HEK293T (cell line): ENCODE results near the gene ZNF24.

Source experiments
- CTCF ChIA-PET: fragments of 350-600 bp; formaldehyde crosslinking; extraction: SDS; loops from one replicate; lab custom pipeline; 2021; ENCODE audit warnings: antibody characterized with exemption, inconsistent platforms; lab: Yijun Ruan, JAX
- POLR2A ChIA-PET: fragments of 350-600 bp; formaldehyde crosslinking; extraction: SDS; loops from one replicate; lab custom pipeline; 2020; ENCODE audit warnings: antibody characterized with exemption, inconsistent platforms; lab: Yijun Ruan, JAX
- DNase-seq: peaks from one replicate; pipeline ENCODE4 v3.0.0; 2012; ENCODE audit warnings: mixed read lengths; ENCODE audit errors: extremely low spot score
- ARNT ChIP-seq: fragments of 450-650 bp; IDR thresholded peaks from 2 replicates; pipeline ENCODE4 v1.6.1; 2017; ENCODE audit warnings: mild to moderate bottlenecking
- BHLHE40 ChIP-seq: fragments of 450-650 bp; IDR thresholded peaks from 2 replicates; pipeline ENCODE4 v1.6.1; 2016; ENCODE audit warnings: mild to moderate bottlenecking, moderate library complexity, borderline replicate concordance
- CTBP1 ChIP-seq: fragments of 450-650 bp; IDR thresholded peaks from 2 replicates; pipeline ENCODE4 v1.6.1; 2016; ENCODE audit warnings: borderline replicate concordance
- ELF4 ChIP-seq: fragments of 450-650 bp; IDR thresholded peaks from 2 replicates; pipeline ENCODE4 v1.6.1; 2017; ENCODE audit warnings: antibody characterized with exemption
- FOXA1 ChIP-seq: fragments of 450-650 bp; IDR thresholded peaks from 2 replicates; pipeline ENCODE4 v1.6.1; 2016; ENCODE audit warnings: mild to moderate bottlenecking
- FOXK2 ChIP-seq: fragments of 450-650 bp; IDR thresholded peaks from 2 replicates; pipeline ENCODE4 v1.6.1; 2016; ENCODE audit warnings: mild to moderate bottlenecking
- FOXM1 ChIP-seq: fragments of 450-650 bp; IDR thresholded peaks from 2 replicates; pipeline ENCODE4 v1.6.1; 2017; ENCODE audit warnings: mild to moderate bottlenecking, borderline replicate concordance
- HDGF ChIP-seq: fragments of 450-650 bp; IDR thresholded peaks from 2 replicates; pipeline ENCODE4 v1.6.1; 2017; ENCODE audit warnings: antibody characterized with exemption, borderline replicate concordance
- L3MBTL2 ChIP-seq: fragments of 450-650 bp; conservative IDR thresholded peaks from 2 replicates; pipeline ENCODE4 v1.6.1; 2016; ENCODE audit warnings: mild to moderate bottlenecking
- LEF1 ChIP-seq: fragments of 450-650 bp; IDR thresholded peaks from 2 replicates; pipeline ENCODE4 v1.6.1; 2017; ENCODE audit warnings: mild to moderate bottlenecking, borderline replicate concordance
- NFRKB ChIP-seq: fragments of 450-650 bp; IDR thresholded peaks from 2 replicates; pipeline ENCODE4 v1.6.1; 2016; ENCODE audit warnings: mild to moderate bottlenecking, moderate library complexity
- SP1 ChIP-seq: fragments of 450-650 bp; IDR thresholded peaks from 2 replicates; pipeline ENCODE4 v1.6.1; 2017
- SUZ12 ChIP-seq: fragments of 450-650 bp; IDR thresholded peaks from 2 replicates; pipeline ENCODE4 v1.6.1; 2016; ENCODE audit warnings: mild to moderate bottlenecking
- TARDBP ChIP-seq: fragments of 450-650 bp; IDR thresholded peaks from 2 replicates; pipeline ENCODE4 v1.6.1; 2016
- ZNF384 ChIP-seq: fragments of 450-650 bp; IDR thresholded peaks from 2 replicates; pipeline ENCODE4 v1.6.1; 2016
- TF ChIP-seq, protein P1 (sequence below): fragments of 450-650 bp; IDR thresholded peaks from 2 replicates; pipeline ENCODE4 v1.6.1; 2016

The ZNF24 gene

GRCh38 chr18:35322486-35323458 is 21.4 kb downstream of the ZNF24 start:
- POLR2A ChIA-PET, result interaction anchor here (1.5 to 2.1 kb wide), 2 partner anchors 33 to 82 kb away, joined by 3 to 5 read pairs; partner anchors contain the start of genes ZNF397 and ZSCAN30
- no peak for DNase-seq
- CTCF ChIA-PET, result no interaction called here
- TF ChIP-seq ZNF384 (no peak), HDGF (no peak), NFRKB (no peak), FOXA1 (no peak), LEF1 (no peak), SP1 (no peak), FOXM1 (no peak), L3MBTL2 (no peak), SUZ12 (no peak), FOXK2 (no peak), ARNT (no peak)
- TF ChIP-seq, protein P1, sequence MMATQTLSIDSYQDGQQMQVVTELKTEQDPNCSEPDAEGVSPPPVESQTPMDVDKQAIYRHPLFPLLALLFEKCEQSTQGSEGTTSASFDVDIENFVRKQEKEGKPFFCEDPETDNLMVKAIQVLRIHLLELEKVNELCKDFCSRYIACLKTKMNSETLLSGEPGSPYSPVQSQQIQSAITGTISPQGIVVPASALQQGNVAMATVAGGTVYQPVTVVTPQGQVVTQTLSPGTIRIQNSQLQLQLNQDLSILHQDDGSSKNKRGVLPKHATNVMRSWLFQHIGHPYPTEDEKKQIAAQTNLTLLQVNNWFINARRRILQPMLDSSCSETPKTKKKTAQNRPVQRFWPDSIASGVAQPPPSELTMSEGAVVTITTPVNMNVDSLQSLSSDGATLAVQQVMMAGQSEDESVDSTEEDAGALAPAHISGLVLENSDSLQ, result no peak

- no peak for DNase-seq
- TF ChIP-seq TARDBP, result no peak
- TF ChIP-seq FOXM1, result no peak
- TF ChIP-seq, protein P1, result no peak
- no peak for TF ChIP-seq SUZ12
- no peak for TF ChIP-seq ELF4
- TF ChIP-seq HDGF, result no peak
- no peak for TF ChIP-seq ARNT
- no peak for TF ChIP-seq FOXK2
- no peak for TF ChIP-seq NFRKB
- CTCF ChIA-PET, result no interaction called here
- POLR2A ChIA-PET, result no interaction called here
Measured at GRCh38 chr18:35311496-35311895, 32.7 kb downstream of the ZNF24 start.

GRCh38 chr18:35306588-35307250 is 37.5 kb downstream of the ZNF24 start:
- CTCF ChIA-PET, result no interaction called here
- no peak for TF ChIP-seq SUZ12
- TF ChIP-seq, protein P1, result no peak
- TF ChIP-seq FOXM1, result no peak
- no peak for TF ChIP-seq ELF4
- no peak for TF ChIP-seq NFRKB
- no peak for TF ChIP-seq LEF1
- no peak for TF ChIP-seq SP1
- no peak for TF ChIP-seq TARDBP
- TF ChIP-seq ZNF384, result no peak
- no peak for TF ChIP-seq ARNT
- TF ChIP-seq BHLHE40, result no peak
- no peak for TF ChIP-seq FOXA1
- TF ChIP-seq CTBP1, result no peak
- no peak for TF ChIP-seq FOXK2
- no peak for TF ChIP-seq L3MBTL2
- no peak for DNase-seq
- POLR2A ChIA-PET, result interaction anchor here (1.7 kb wide), 1 partner anchor 17 kb away, joined by 4 read pairs; the partner anchor contains the start of gene ZSCAN30

GRCh38 chr18:35303610-35304009 is 40.6 kb downstream of the ZNF24 start:
- POLR2A ChIA-PET, result interaction anchor here (1.7 kb wide), 1 partner anchor 14 kb away, joined by 10 read pairs; the partner anchor contains the start of gene ZSCAN30
- DNase-seq, result no peak
- TF ChIP-seq FOXK2 (no peak), SP1 (no peak), FOXM1 (no peak), CTBP1 (no peak), ZNF384 (no peak), ELF4 (no peak), FOXA1 (no peak), L3MBTL2 (no peak), BHLHE40 (no peak)
- TF ChIP-seq, protein P1, result no peak
- CTCF ChIA-PET, result no interaction called here

- POLR2A ChIA-PET, result no interaction called here
- CTCF ChIA-PET, result no interaction called here
- DNase-seq, result no peak
- no peak for TF ChIP-seq HDGF
- TF ChIP-seq NFRKB, result no peak
- TF ChIP-seq FOXA1, result no peak
- TF ChIP-seq ELF4, result no peak
- no peak for TF ChIP-seq CTBP1
- TF ChIP-seq, protein P1, result no peak
- no peak for TF ChIP-seq SP1
- TF ChIP-seq BHLHE40, result no peak
- no peak for TF ChIP-seq TARDBP
Measured at GRCh38 chr18:35296060-35296459, 48.2 kb downstream of the ZNF24 start.
